ENCODE measurements around the gene NCEH1. TPM values are rescaled to one million over a fixed set of nuclear protein-coding genes. Genes with fewer than 3 reads are reported as not detected.
A peak's percentile ranks its signal among the peaks of the same experiment; 100 is the strongest.

Gene NCEH1
- total and polyA plus RNA-seq, 10 of the 15 experiments (the other 5 are each of a cell fraction or from before 2014, with no cell fraction given) = 1.8 to 8.1 (median 4.5) TPM

DNA sequence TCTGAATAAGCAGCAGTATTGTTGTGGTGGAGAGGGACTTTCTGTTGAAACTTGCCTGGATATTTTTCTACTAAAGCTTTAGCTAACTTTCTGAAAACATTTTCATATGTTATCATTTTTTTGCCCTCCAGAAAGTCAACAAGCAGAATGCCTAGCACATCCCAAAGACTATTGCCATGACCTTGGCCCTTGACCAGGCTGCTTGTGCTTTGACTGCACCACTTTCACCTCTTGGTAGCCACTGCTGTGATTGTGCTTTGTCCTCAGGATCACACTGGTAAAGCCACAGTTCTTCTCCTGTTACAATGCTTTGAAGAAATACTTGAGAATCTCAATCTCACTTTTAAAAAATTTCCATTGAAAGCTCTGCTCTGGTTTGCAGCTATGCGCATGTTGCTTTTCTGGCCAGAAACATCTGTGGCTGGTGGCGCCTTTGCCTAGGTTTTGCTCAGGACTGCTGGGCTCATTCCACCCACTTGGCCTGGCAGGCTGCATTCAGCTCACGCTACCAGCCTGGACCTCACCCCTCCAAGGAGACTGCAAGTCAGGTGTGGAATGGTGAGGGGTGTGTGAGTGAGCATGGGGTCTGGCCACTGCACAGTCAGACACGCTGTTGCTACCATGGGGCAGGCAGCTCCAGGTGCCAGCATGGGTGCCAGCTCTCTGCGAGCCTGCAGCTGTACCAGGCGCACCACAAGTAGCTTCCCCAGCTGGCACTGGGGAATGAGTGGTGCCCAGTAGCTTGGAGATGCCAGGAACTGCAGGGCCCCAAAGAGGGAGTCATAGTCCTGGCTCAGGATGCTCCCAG is 97.8 kb downstream of the NCEH1 start:
- H3K9ac ChIP-seq (ENCODE audit: control insufficient read depth, insufficient read depth, low read length) = no peak overlapping the region
- DNase-seq (ENCODE audit: low read depth, low spot score) = no peak
- ChIA-PET SMC1A (ENCODE audit: uncharacterized antibody, unreplicated experiment) (interaction anchor here (0.9 to 2.0 kb wide), 5 partner anchors 9 to 18 kb away, joined by 3 to 6 read pairs (median 4); no protein-coding TSS in a partner anchor), CTCF (interaction anchor here (0.7 to 3.4 kb wide), 8 partner anchors 10 to 152 kb away, joined by 3 to 15 read pairs (median 4); partner anchors contain the start of gene NCEH1), POLR2A (interaction anchor here (0.6 to 1.9 kb wide), 3 partner anchors 10 to 46 kb away, joined by 4 to 7 read pairs (median 6); no protein-coding TSS in a partner anchor), RAD21 (ENCODE audit: unreplicated experiment) (interaction anchor here (0.6 to 1.0 kb wide), 2 partner anchors 18 to 289 kb away, joined by 3 read pairs; no protein-coding TSS in a partner anchor)
- FAIRE-seq = peak; percentile 65
- H3K27ac ChIP-seq (ENCODE audit: control insufficient read depth, insufficient read depth) = no peak overlapping the region
- 79% methylated on average over 6 of the region's 6 CpGs for WGBS (ENCODE audit: insufficient coverage, insufficient replicate concordance, low lambda C conversion rate, missing lambda C conversion rate)
- BruUV-seq (replicated peaks) = no TSS peak
- no peaks in the 10 kb centered on the region for H3K36me3 ChIP-seq (ENCODE audit: control insufficient read depth in 2 of 2, insufficient read depth in 2 of 2, low read length in 1 of 2)
- ATAC-seq = no peak
- H3K4me2 ChIP-seq (ENCODE audit: control insufficient read depth, insufficient read depth) = no peak overlapping the region
- TF ChIP-seq, protein P1, sequence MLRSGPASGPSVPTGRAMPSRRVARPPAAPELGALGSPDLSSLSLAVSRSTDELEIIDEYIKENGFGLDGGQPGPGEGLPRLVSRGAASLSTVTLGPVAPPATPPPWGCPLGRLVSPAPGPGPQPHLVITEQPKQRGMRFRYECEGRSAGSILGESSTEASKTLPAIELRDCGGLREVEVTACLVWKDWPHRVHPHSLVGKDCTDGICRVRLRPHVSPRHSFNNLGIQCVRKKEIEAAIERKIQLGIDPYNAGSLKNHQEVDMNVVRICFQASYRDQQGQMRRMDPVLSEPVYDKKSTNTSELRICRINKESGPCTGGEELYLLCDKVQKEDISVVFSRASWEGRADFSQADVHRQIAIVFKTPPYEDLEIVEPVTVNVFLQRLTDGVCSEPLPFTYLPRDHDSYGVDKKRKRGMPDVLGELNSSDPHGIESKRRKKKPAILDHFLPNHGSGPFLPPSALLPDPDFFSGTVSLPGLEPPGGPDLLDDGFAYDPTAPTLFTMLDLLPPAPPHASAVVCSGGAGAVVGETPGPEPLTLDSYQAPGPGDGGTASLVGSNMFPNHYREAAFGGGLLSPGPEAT (IDR thresholded peaks at IDR 0.05; ENCODE audit: low read depth) = no peak
- no peak for TF ChIP-seq ESRRA (IDR thresholded peaks at IDR 0.05; ENCODE audit: low read length)
- no peak for TF ChIP-seq ZNF384 (IDR thresholded peaks at IDR 0.05; ENCODE audit: borderline replicate concordance, low read depth, low read length)
- TF ChIP-seq IKZF1 (conservative IDR thresholded peaks at IDR 0.05) = no peak
- no peak for TF ChIP-seq NFXL1 (IDR thresholded peaks at IDR 0.05; ENCODE audit: borderline replicate concordance)
- no peak for TF ChIP-seq NFYB (IDR thresholded peaks at IDR 0.05; ENCODE audit: insufficient read depth, low read depth, low read length)
- TF ChIP-seq EED (IDR thresholded peaks at IDR 0.05; ENCODE audit: low read depth) = no peak
- no peak for TF ChIP-seq MYB (IDR thresholded peaks at IDR 0.05; ENCODE audit: borderline replicate concordance, low read depth, low read length)
- no peak overlapping the region for H3K4me3 ChIP-seq
- H2AFZ ChIP-seq (ENCODE audit: control insufficient read depth, low read depth, low read length) = no peak overlapping the region
- H4K20me1 ChIP-seq (ENCODE audit: control insufficient read depth, insufficient read depth) = no peaks in the 10 kb centered on the region
- H3K9me3 ChIP-seq (replicated peaks; ENCODE audit: control insufficient read depth, insufficient read depth, low read length) = peaks cover 12% of the 10 kb centered on the region; the same call in 2 of the 3 replicates
- H3K4me1 ChIP-seq (ENCODE audit: control insufficient read depth, insufficient read depth, low read length) = peaks cover 3% of the 10 kb centered on the region; the same call in 1 of the 2 replicates
- H3K79me2 ChIP-seq (ENCODE audit: control insufficient read depth, insufficient read depth, low read length) = no peaks in the 10 kb centered on the region
- H3K27me3 ChIP-seq (replicated peaks in 1 of 2; ENCODE audit: control insufficient read depth in 2 of 2, insufficient read depth in 2 of 2, low read length in 1 of 2) = no peaks in the 10 kb centered on the region
- intact Hi-C loops (cut with micrococcal nuclease; ENCODE audit: unreplicated experiment) = no loop called here
- in situ Hi-C loops (cut with MboI) = no loop called here
